Stimulated activated CD8-positive, alpha-beta memory T cell treated with anti-CD3 and anti-CD28 coated beads, Interleukin-15, amount 100 ng/mL, for 48 hours (primary cell): ENCODE measurements around the gene LRP5.
"Not testable (repeated sequence)": the region's sequence is repeated elsewhere in the genome, so short reads cannot be mapped to it uniquely, and the experiment has no call there.

Experiments used
- DNase-seq, 2 donors: peaks; one replicate each; pipeline ENCODE4 v3.0.0-alpha.2; 2020; ENCODE audit warnings: low read depth in 2 of 2

LRP5 gene

GRCh38 chr11:68423481-68423880 is 111.1 kb downstream of the LRP5 start:
- no peak for DNase-seq

DNA sequence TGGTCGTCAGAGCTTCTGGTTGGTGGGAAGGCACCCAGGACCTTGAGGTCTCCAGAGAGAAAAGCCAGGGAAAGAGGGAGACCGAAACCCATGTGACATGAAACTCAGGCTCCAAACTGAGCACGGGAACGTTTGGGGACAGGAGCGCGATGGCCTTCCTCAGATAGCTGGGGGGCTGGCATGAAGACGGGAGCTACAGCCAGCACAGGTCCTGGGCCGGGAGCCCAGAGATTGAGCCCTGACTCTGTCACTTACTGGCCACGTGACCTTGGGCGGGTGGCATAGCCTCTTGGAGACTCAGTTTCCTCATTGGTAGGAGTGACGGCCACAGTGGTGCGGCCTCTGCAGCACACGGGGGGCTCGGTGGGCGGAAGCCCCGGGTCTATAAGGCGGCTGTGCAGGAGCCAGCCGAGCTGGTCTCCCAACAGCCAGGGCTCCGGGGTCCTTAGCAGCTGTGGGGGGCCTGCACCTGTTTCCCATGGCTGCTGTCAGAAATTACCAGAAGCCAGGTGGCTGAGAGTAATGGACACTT is 111.8 kb downstream of the LRP5 start:
- no peak for DNase-seq

- no peak for DNase-seq
Measured at GRCh38 chr11:68424981-68425865, 112.8 kb downstream of the LRP5 start.

- DNase-seq, result no peak
Measured at GRCh38 chr11:68425866-68426380, 113.5 kb downstream of the LRP5 start.

DNA sequence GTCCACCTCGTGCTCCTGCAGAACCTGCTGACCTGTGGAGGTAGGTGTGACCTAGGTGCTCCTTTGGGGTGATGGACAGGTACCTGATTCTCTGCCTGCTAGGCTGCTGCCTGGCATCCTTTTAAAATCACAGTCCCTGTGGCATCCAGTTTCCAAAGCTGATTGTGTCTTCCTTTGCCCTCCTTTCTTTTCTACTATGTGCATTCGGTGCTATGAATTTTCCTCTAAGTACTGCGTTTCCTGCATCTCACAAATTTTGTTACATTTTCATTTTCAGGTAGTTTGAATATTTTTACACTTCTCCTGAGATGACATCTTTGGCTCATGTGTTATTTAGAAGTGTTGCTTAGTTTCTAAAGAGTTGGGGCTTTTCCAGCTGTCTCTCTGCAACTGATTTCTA is 117.3 kb downstream of the LRP5 start:
- no peak for DNase-seq

GRCh38 chr11:68430384-68430783 is 118.0 kb downstream of the LRP5 start:
- no peak for DNase-seq

GRCh38 chr11:68430801-68431200 is 118.4 kb downstream of the LRP5 start:
- no peak for DNase-seq

DNA sequence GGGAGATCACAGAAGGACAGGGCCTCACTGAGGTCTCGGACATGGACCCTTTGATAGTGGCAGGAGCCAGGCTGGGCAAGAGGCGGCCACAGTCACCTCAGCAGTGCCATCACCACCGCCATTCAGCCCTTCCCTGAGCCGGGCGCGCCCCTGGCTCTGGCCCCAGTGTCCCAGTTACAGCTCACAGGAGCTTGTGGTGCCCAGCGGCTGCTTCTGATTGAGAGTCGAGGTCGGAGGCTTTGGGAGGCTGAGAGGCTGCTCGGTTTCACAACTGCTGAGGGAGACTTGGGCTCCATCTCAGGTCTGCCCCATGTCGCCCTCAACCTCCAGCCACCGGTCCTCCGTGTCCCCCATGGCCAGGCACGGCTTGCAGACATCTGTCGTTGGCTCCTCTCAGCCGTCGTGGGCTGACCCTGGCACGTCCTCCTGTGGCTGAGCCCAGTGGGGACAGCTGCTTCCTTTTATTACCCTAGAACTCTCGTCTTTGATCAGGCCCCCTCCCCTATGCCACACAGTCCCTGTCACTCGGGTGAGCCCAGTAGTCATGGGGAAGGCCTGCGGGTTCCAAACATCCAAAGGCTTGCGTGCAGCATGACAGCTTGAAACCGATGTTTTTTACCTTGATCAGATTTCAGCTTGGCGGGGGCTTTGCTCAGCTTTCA is 119.7 kb downstream of the LRP5 start:
- DNase-seq, result no peak

DNA sequence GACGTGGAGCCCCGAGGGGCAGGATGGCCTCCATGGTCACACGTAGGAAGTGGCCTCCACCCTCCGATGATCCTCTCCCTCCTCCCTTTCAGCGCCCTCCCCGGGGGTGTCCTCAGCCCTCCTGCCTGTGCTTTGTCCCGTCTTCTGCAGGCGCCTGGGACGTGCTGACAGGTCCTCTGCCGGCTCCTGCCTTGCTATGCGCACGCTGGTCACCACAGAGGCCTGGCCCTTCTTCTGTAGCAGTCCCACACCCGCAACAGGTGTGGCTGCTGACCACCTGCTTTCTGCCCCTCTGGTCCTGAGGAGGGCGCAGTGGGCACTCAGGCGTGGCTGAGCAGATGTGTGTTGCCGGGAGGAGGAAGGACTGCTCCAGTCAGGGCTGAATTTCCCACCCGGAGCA is 120.5 kb downstream of the LRP5 start:
- no peak for DNase-seq

DNA sequence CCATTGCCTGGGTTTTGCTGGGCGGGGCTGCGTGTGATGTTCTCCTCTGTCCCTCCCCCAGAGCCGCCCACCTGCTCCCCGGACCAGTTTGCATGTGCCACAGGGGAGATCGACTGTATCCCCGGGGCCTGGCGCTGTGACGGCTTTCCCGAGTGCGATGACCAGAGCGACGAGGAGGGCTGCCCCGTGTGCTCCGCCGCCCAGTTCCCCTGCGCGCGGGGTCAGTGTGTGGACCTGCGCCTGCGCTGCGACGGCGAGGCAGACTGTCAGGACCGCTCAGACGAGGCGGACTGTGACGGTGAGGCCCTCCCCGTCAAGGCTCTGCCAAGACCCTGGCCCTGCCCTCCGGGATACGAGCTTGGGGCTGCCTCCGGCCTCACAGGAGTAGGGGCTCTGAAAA is 121.2 kb downstream of the LRP5 start:
- no peak for DNase-seq

- not testable (repeated sequence) for DNase-seq
Measured at GRCh38 chr11:68434159-68434558, 121.8 kb downstream of the LRP5 start.

GRCh38 chr11:68436162-68436888 is 123.9 kb downstream of the LRP5 start:
- DNase-seq, result no peak

GRCh38 chr11:68436985-68437926 is 124.9 kb downstream of the LRP5 start:
- DNase-seq, result no peak

DNA sequence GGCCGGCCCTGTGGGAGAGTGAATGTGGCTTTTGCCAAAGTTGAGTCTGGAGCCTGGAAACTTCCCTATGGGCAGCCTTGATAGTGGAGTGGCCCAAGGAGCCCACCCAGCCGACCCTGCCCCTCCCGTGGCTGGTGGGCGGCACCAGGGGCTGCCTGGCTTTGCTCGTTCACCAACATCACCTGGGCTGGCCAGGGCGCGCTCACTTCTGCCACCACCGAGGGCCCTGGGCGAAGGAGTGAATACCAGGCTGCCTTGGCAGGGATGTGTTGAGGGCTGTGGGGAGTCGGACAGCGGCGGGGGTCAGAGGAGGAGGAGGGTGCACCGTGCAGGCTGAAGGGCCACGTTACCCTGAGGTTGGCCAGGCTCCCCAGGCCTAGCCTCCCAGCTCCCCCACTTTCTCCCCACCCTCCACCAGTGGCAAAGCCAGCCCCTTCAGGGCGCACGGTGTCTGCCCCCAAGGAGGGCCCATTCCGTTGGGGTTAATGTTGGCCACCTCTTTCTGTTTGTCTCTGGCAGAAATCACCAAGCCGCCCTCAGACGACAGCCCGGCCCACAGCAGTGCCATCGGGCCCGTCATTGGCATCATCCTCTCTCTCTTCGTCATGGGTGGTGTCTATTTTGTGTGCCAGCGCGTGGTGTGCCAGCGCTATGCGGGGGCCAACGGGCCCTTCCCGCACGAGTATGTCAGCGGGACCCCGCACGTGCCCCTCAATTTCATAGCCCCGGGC is 125.7 kb downstream of the LRP5 start:
- DNase-seq, result no peak

DNA sequence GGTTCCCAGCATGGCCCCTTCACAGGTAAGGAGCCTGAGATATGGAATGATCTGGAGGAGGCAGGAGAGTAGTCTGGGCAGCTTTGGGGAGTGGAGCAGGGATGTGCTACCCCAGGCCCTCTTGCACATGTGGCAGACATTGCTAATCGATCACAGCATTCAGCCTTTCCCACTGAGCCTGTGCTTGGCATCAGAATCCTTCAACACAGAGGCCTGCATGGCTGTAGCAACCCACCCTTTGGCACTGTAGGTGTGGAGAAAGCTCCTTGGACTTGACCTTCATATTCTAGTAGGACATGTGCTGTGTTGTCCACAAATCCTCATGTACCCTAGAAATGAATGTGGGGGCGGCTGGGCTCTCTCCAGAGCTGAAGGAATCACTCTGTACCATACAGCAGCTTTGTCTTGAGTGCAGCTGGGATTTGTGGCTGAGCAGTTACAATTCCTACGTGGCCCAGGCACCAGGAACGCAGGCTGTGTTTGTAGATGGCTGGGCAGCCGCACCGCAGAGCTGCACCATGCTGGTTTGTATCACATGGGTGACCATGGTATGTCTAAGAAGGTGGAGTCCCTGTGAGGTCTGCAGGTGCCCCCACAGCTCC is 126.4 kb downstream of the LRP5 start:
- DNase-seq, result no peak

DNA sequence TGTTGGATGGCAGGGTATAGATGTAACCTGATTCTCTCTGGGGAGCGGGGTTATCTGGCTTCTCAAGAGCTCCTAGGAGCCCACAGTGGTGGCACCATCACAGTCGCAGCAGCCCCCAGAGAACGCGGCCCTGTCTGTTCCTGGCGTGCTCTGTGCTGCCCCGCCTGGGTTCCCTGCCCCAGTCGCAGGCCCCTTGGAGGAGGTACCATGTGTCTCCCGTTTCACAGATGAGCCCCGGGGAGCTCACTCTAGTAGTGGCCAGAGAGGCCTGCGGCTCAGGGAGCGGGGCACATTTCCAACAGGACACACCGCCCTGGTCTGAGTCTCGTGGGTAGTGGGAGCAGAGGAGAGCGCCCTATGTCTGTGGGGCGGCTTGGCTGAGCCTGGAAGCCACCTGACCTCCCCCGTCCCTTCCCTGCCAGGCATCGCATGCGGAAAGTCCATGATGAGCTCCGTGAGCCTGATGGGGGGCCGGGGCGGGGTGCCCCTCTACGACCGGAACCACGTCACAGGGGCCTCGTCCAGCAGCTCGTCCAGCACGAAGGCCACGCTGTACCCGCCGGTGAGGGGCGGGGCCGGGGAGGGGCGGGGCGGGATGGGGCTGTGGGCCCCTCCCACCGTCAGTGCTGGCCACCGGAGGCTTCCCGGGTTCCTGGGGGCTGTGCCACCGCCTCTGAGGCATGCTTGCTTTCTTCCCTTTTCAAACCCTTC is 127.1 kb downstream of the LRP5 start:
- no peak for DNase-seq

DNA sequence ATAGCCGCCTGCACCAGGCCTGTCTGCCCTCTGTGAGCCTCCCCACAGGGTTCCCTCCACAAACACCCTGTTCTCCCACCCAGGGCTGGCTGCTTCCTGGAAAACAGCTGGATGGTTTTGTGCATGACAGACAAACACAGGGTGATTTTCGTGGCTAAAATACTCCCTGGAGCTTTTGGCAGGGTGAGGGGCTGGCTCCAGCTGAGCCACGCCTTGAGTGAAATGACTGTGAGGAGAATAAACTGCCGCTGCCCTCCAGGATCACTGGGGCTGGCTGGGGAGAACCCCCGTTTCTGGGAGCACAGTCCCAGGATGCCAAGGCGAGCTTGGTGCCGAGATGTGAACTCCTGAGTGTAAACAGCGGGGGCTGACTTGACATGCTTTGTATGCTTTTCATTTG is 127.8 kb downstream of the LRP5 start:
- no peak for DNase-seq

DNA sequence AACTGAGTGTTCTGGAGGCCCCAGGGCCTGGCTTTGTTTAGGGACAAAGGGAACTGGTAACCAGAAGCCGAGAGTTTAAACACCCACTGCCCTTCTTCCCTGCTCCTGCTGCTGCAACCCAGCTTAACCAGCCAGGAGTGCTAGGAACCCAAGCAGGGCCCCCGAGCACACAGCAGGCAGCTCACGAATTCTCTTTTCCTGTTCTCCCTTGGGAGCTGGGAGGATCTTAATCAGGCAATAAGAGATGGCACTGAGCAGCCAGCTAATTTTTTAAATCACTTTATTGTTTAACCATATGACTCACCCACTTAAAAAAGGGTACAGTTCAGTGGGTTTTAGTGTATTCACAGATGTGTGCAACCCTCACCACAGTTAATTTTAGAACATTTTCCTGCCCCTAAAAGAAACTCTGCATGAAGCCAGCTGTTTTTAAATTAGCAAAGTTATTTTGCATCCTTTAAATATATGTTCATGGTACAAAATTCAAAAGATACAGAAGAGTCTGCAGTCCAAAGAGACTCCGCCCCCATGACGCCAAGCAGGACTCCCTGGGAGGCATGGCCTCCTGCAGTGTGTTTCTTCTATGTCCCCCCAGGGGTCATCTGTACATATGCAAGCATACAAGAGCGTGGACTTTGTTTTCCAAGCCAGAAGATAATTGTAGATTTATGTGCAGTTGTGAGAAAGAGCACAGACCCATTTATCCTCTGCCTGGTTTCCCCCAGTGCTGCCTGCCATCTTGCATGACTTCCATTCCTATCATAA is 129.3 kb downstream of the LRP5 start:
- no peak for DNase-seq
